BJ (cell line): Measurements from ENCODE around the gene HPS1. TPM values are rescaled to one million over a fixed set of nuclear protein-coding genes. Genes with fewer than 3 reads are reported as not detected.

Experiments
- CTCF ChIA-PET: fragments of 350-600 bp; formaldehyde crosslinking; extraction: SDS; loops from one replicate; lab custom pipeline; 2021; ENCODE audit warnings: antibody characterized with exemption, inconsistent platforms; lab: Yijun Ruan, JAX
- POLR2A ChIA-PET: fragments of 300-600 bp; sonication (Branson Sonifier 250); formaldehyde crosslinking; extraction: SDS; loops from one replicate; lab custom pipeline; 2021; ENCODE audit warnings: antibody characterized with exemption; lab: Charles Lee
- DNase-seq: peaks from one replicate; pipeline ENCODE4 v3.0.0-alpha.2; 2011; ENCODE audit warnings: low read depth
- H3K27me3 ChIP-seq: 2 replicates; pipeline ENCODE4 v1.6.0; 2011; ENCODE audit warnings: low read length; ENCODE audit not compliant: control insufficient read depth, insufficient read depth
- H3K36me3 ChIP-seq: 2 replicates; pipeline ENCODE4 v1.5.1; 2011; ENCODE audit warnings: low read length; ENCODE audit not compliant: control insufficient read depth, insufficient read depth
- H3K4me3 ChIP-seq: 2 replicates; pipeline ENCODE4 v1.5.1; 2011; ENCODE audit warnings: low read depth, mild to moderate bottlenecking, control low read depth, low read length
- CTCF ChIP-seq: IDR thresholded peaks from 2 replicates; pipeline ENCODE4 v1.5.1; 2011; ENCODE audit warnings: low read depth, mild to moderate bottlenecking, control low read depth, inconsistent platforms, low read length, moderate library complexity; ENCODE audit not compliant: insufficient read depth
- polyA plus RNA-seq: library from polyadenylated mRNA; depleted of rRNA; stranded (reverse); fragments of >200 nt; gene quantifications from 2 replicates; pipeline ENCODE4 v1.2.3, GENCODE V29; 2011

HPS1 gene
- polyA plus RNA-seq, 1 experiment, result 88.8 TPM

- DNase-seq, result peak; percentile 60
- POLR2A ChIA-PET, result interaction anchor here (0.7 kb wide), 1 partner anchor 8 kb away, joined by 6 read pairs; no protein-coding TSS in a partner anchor
- no peak overlapping the region for H3K4me3 ChIP-seq
- H3K27me3 ChIP-seq, result no peaks in the 10 kb centered on the region
- no peak for TF ChIP-seq CTCF
- CTCF ChIA-PET, result interaction anchor here (0.8 to 1.8 kb wide), 4 partner anchors 9 to 95 kb away, joined by 3 to 9 read pairs (median 4); no protein-coding TSS in a partner anchor
- no peaks in the 10 kb centered on the region for H3K36me3 ChIP-seq
Measured at GRCh38 chr10:98404571-98405359, 42.0 kb downstream of the HPS1 start.

DNA sequence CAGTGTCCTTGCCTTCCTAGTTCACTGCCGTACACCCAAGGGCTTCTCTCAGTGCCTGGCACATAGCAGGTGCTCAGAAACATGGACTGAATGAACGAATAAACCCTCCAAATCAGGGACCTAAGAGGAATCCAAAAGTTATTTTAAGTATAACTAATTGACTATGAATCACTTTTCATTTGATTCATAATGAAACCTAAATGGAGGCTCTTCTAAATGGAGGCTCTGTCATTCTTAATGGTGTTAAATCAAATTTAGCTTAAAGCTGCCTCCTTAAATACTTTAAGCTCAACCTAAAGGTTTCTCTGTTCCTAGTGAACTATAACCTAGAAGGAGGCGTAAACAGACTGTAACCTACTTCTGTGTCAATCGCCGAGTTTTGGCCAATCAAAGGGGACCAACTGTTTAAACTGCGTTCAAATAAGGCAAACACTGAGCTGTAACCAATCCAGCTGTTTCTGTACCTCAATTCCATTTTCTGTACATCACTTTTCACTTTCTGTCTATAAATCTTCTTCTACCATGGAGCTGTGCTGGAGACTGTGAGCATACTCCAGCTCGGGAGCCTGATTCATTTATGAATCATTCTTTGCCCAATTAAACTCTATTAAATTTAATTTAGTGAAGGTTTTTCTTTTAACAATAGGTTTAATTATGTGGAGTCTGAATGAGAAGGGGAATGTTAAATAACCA is 42.8 kb downstream of the HPS1 start:
- ChIA-PET CTCF (interaction anchor here (0.8 to 1.8 kb wide), 4 partner anchors 9 to 95 kb away, joined by 3 to 9 read pairs (median 4); no protein-coding TSS in a partner anchor), POLR2A (interaction anchor here (0.7 kb wide), 1 partner anchor 9 kb away, joined by 6 read pairs; no protein-coding TSS in a partner anchor)
- Histone ChIP-seq H3K27me3 (no peaks in the 10 kb centered on the region), H3K4me3 (no peak overlapping the region), H3K36me3 (no peaks in the 10 kb centered on the region)
- no peak for TF ChIP-seq CTCF
- DNase-seq, result no peak

GRCh38 chr10:98402931-98403718 is 43.6 kb downstream of the HPS1 start:
- Histone ChIP-seq H3K27me3 (no peaks in the 10 kb centered on the region), H3K4me3 (no peak overlapping the region), H3K36me3 (peaks cover 2% of the 10 kb centered on the region; the same call in 1 of the 2 replicates)
- POLR2A ChIA-PET, result interaction anchor here (0.6 kb wide), 1 partner anchor 9 kb away, joined by 3 read pairs; no protein-coding TSS in a partner anchor
- no peak for DNase-seq
- CTCF ChIA-PET, result interaction anchor here (1.5 to 1.8 kb wide), 2 partner anchors 8 to 10 kb away, joined by 3 to 9 read pairs; no protein-coding TSS in a partner anchor
- no peak for TF ChIP-seq CTCF

DNA sequence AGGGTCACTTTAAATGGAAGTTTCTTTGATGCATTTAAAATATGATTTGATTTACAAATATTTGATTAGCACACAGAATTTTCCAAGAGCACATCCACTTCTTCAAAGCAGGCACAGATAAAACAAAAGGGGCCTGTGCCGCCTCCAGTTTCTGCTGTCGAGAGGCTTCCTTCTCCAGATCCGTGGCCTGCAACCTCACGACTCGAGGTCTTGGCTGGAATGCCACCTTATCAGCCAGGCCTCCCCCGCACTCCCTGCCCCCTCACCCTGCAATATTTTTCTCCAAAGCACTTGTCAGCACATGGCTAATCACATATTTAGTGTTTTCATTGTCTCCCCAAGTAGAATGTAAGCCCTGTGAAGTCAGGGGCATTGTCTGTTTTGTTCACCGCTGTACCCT is 44.3 kb downstream of the HPS1 start:
- Histone ChIP-seq H3K27me3 (no peaks in the 10 kb centered on the region), H3K4me3 (no peak overlapping the region), H3K36me3 (peaks cover 2% of the 10 kb centered on the region; the same call in 1 of the 2 replicates)
- TF ChIP-seq CTCF, result no peak
- POLR2A ChIA-PET, result no interaction called here
- CTCF ChIA-PET, result interaction anchor here (1.5 kb wide), 1 partner anchor 10 kb away, joined by 3 read pairs; no protein-coding TSS in a partner anchor
- no peak for DNase-seq
